Activated T-helper 1 cell treated with anti-CD3 and anti-CD28 coated beads, Interleukin-2, amount 50 U/mL, for 16 hours (primary cell): ENCODE results near the gene RGS14.

Experiments
- DNase-seq, 2 donors: peaks; one replicate each; pipeline ENCODE4 v3.0.0-alpha.2; 2020; ENCODE audit warnings: low read depth in 1 of 2, low spot score in 1 of 2

Gene RGS14

GRCh38 chr5:177377851-177378776 is 20.4 kb downstream of the RGS14 start:
- DNase-seq = no peak

GRCh38 chr5:177378884-177379883 is 21.5 kb downstream of the RGS14 start:
- no peak for DNase-seq

DNA sequence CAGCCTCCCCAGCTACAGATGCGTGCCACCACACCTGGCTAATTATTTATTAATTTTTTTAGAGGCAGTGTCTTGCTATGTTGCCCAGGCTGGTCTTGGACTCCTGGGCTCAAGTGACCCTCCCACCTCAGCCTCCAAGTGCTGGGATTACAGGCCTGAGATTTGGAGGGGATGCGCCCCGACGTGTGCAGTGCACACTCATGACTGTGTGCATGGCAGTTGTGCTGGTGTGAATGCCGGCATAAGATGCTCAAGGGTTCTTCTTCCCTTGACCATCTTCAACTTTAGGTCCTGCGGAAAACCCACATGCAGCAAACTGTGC is 23.0 kb downstream of the RGS14 start:
- DNase-seq = no peak

GRCh38 chr5:177382423-177383029 is 24.8 kb downstream of the RGS14 start:
- no peak for DNase-seq

GRCh38 chr5:177383181-177383580 is 25.5 kb downstream of the RGS14 start:
- DNase-seq = no peak

GRCh38 chr5:177384134-177384533 is 26.4 kb downstream of the RGS14 start, which contains the start of gene SLC34A1:
Gene SLC34A1, plus strand, starts transcription at chr5:177384434. Its CDS starts 1,308 bp downstream, at chr5:177385742.
- DNase-seq = no peak

DNA sequence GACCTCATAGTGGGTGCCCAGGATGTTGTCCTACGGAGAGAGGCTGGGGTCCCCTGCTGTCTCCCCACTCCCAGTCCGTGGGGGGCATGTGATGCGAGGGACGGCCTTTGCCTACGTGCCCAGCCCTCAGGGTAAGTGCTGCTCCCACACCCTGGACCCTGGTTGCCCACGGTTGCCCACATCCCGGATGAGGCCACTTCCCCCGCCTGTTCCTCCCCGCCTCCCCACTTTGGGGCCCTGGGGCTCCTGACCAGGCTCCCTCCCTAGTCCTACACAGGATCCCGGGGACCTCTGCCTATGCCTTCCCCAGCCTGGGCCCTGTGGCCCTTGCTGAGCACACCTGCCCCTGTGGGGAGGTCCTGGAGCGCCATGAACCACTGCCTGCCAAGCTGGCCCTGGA is 28.0 kb downstream of the RGS14 start:
- DNase-seq = no peak

- DNase-seq = no peak
Observed at GRCh38 chr5:177386542-177386941, 28.8 kb downstream of the RGS14 start.

GRCh38 chr5:177387405-177387804 is 29.7 kb downstream of the RGS14 start:
- no peak for DNase-seq

- DNase-seq = no peak
Observed at GRCh38 chr5:177388521-177389052, 30.9 kb downstream of the RGS14 start.

DNA sequence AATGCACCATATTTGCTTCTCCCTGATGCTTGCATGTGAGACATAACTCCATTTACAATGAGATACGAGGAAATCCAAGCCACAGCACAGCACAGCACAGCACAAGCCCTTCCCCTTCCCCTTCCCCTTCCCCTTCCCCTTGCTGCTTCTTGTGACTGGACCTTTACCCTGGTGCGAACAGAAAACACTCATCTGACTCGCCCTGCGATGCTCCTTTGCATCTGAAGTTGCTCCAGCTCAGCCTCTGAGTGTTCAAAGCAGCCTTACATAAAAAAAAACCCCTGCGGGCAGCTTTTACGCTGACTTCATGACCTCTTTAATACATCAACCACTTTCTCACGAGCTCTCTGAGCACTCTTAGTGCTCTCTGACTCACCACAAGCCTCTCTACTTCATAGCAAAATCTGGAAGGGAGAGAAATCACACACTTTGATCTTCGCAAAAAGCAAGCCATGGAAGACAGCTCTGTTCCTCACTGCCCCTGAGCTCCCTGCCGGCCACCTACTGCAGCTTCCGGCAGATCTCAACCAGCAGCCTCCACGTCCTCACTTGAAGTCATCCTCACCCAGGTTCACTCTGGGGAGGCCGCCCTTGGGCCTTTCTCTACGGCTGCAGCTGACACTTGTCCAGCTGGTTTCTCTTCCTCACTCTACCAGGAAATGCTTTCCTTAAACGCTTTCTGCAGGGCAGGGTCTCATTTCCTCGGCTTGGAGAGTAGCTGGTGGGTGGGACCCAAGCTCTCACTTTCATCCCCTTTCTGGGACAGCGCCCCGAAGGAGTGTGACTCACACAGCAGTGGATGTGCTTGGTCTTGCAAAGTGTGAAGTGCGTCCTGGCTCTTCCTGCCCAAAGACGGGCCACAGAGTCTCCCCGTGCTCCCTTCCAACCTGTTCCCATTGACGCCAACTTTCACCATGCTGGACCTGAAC is 31.8 kb downstream of the RGS14 start:
- DNase-seq = peak in 1 of 2 donors; percentile 36

DNA sequence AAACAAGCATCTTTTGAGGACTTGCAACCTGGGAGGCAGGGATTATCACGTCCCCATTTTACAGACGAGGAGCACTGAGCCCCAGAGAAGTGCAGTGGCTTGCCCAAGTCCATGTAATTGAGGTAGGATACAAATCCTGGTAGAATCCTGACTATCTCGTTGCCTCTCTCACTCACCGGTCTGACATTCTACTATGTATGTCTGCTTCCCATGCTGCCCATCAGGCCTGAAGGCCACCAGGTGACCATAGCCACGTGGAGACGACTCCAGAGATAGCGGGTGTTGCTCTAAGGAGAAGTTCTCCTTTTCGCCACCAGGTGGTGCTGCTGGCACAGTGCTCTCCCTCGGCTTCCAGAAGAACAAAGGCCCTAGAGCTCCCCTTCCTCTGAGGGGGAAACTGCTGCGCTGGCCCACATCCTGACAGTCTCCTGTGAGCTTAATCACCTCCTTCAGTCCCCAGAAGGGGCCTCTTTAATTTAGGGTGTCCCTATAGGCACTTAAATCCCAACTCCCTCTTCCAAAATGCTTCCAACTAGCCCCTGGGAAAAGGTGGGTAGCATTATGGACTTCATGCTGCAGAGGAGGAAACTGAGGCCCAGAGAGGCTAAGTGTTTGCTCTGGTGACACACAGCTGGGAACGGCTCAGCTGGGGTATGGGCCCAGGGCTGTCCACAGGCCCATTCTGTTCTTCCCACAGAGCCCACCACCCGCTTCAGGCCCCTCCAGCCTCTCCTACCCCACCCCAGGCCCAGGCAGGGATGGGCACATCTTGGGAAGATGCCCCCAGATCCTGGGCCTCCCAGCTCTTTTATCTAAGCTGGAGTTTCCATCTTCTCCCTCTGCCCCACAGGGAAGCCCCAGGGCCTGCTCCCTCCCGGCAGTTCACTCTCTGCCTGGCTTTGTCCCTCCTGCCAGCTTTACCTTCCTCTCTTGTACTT is 32.9 kb downstream of the RGS14 start:
- peak; percentile 72 to 79 for DNase-seq

- DNase-seq = no peak
Observed at GRCh38 chr5:177392765-177393164, 35.0 kb downstream of the RGS14 start.

- no peak for DNase-seq
Observed at GRCh38 chr5:177393206-177393765, 35.6 kb downstream of the RGS14 start.

GRCh38 chr5:177393990-177394389 is 36.3 kb downstream of the RGS14 start:
- no peak for DNase-seq

DNA sequence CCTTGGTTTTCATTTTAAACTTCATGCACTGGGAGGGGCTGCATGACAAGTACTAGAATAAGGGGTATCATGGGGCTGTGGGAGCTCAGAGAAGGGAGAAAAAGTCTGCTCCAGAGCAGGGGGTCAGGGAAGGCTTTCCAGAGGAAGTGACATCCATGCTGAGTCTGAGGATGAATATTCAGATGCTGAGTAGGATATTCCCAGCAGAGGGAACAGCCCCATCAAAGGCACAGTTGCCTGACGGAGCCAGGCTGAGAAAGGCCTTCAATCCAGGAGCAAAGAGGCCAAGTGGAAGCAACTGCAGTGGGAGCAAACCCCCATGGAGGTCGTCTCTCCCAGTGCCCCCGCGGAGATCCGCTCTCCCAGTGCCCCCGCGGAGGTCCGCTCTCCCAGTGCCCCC is 38.4 kb downstream of the RGS14 start:
- DNase-seq = no peak

DNA sequence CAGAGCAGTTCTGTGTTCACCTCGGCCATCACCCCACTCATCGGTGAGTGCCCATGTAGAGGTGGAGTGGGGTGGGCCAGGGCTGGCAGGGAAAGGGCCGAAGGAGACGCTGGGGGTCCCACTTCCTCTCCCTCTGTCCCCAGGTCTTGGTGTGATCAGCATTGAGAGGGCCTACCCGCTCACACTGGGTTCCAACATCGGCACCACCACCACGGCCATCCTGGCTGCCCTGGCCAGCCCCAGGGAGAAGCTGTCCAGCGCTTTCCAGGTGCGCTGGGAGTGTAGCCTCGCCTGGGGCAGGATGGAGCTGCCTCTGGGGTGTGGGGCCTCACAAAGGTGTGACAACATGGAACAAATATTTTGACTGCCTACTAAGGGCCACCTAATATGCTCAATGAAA is 39.1 kb downstream of the RGS14 start:
- DNase-seq = no peak

- DNase-seq = no peak
Observed at GRCh38 chr5:177397875-177398390, 40.2 kb downstream of the RGS14 start.
